Dermis blood vessel endothelial cell (primary cell): ENCODE data around the gene FASN. TPM values are rescaled to one million over a fixed set of nuclear protein-coding genes. Genes with fewer than 3 reads are reported as not detected.

ENCODE experiments used
- DNase-seq: peaks from one replicate; pipeline ENCODE4 v3.0.0; 2010
- total RNA-seq: library from RNA; depleted of rRNA; stranded (reverse); fragments of >200 nt; gene quantifications from 2 replicates; pipeline ENCODE4 v1.2.3, GENCODE V29; 2014

The FASN gene
- total RNA-seq, 1 donor from 2014 or later: 51.1 TPM

- no peak for DNase-seq
Observed at GRCh38 chr17:82117139-82118090, 19.4 kb upstream of the FASN start.

- DNase-seq: no peak
Observed at GRCh38 chr17:82116246-82116645, 18.2 kb upstream of the FASN start.

- no peak for DNase-seq
Observed at GRCh38 chr17:82114872-82115271, 16.8 kb upstream of the FASN start.

- no peak for DNase-seq
Observed at GRCh38 chr17:82114447-82114846, 16.4 kb upstream of the FASN start.

- no peak for DNase-seq
Observed at GRCh38 chr17:82113941-82114340, 15.9 kb upstream of the FASN start.

GRCh38 chr17:82113422-82113821 is 15.4 kb upstream of the FASN start:
- no peak for DNase-seq

GRCh38 chr17:82112914-82113311 is 14.9 kb upstream of the FASN start:
- DNase-seq: no peak

- no peak for DNase-seq
Observed at GRCh38 chr17:82112181-82112913, 14.3 kb upstream of the FASN start.

- DNase-seq: no peak
Observed at GRCh38 chr17:82110298-82110697, 12.3 kb upstream of the FASN start.

- no peak for DNase-seq
Observed at GRCh38 chr17:82108961-82109475, 11.0 kb upstream of the FASN start.

GRCh38 chr17:82108496-82108945 is 10.5 kb upstream of the FASN start:
- no peak for DNase-seq

GRCh38 chr17:82108038-82108437 is 10.0 kb upstream of the FASN start:
- no peak for DNase-seq

GRCh38 chr17:82107341-82107860 is 9.4 kb upstream of the FASN start:
- DNase-seq: peak; percentile 37

GRCh38 chr17:82106688-82107305 is 8.8 kb upstream of the FASN start:
- DNase-seq: no peak

GRCh38 chr17:82105882-82106687 is 8.0 kb upstream of the FASN start:
- peak; percentile 72 for DNase-seq

- no peak for DNase-seq
Observed at GRCh38 chr17:82105417-82105881, 7.4 kb upstream of the FASN start.

GRCh38 chr17:82104797-82105416 is 6.9 kb upstream of the FASN start:
- DNase-seq: no peak

GRCh38 chr17:82103553-82104451 is 5.8 kb upstream of the FASN start:
- no peak for DNase-seq

GRCh38 chr17:82101767-82102679 is 4.0 kb upstream of the FASN start:
- DNase-seq: no peak
